Mucosa of rectum (tissue), 2 donors: ENCODE data around the gene RPLP2.
A peak's percentile ranks its signal among the peaks of the same experiment; 100 is the strongest.

Experiments
- H3K27ac ChIP-seq, 2 donors: one replicate each; pipeline ENCODE4 v1.7.0; 2013; ENCODE audit warnings: inconsistent platforms in 2 of 2, low read depth in 2 of 2, low read length in 2 of 2
- H3K27me3 ChIP-seq, 2 donors: one replicate each; pipeline ENCODE4 v1.7.0; 2013; ENCODE audit warnings: low read length in 2 of 2; ENCODE audit not compliant: control insufficient read depth in 2 of 2, insufficient read depth in 2 of 2
- H3K36me3 ChIP-seq, 2 donors: one replicate each; pipeline ENCODE4 v1.7.0; 2013; ENCODE audit warnings: low read length in 2 of 2; ENCODE audit not compliant: control insufficient read depth in 2 of 2, insufficient read depth in 2 of 2
- H3K4me1 ChIP-seq, 2 donors: one replicate each; pipeline ENCODE4 v1.7.0; 2013; ENCODE audit warnings: low read length in 2 of 2, mild to moderate bottlenecking in 1 of 2; ENCODE audit not compliant: control insufficient read depth in 2 of 2, insufficient read depth in 2 of 2
- H3K4me3 ChIP-seq, 2 donors: one replicate each; pipeline ENCODE4 v1.7.0; 2013; ENCODE audit warnings: low read length in 2 of 2
- H3K9ac ChIP-seq, 2 donors: one replicate each; pipeline ENCODE4 v1.7.0; 2013; ENCODE audit warnings: low read length in 2 of 2, low read depth in 1 of 2, mild to moderate bottlenecking in 1 of 2
- H3K9me3 ChIP-seq, 2 donors: one replicate each; pipeline ENCODE4 v1.7.0; 2013; ENCODE audit warnings: low read length in 2 of 2; ENCODE audit not compliant: control insufficient read depth in 2 of 2
- donor health status: healthy.
- donor health status: Normal muscosa, but diverticular disease.

RPLP2 gene

GRCh38 chr11:838441-839279 lies 28.9 kb downstream of the RPLP2 start:
- no peaks in the 10 kb centered on the region for H3K9me3 ChIP-seq
- H3K27ac ChIP-seq: peak overlapping the region; percentile 32 to 52
- no peaks in the 10 kb centered on the region for H3K27me3 ChIP-seq
- peaks cover 40 to 59% of the 10 kb centered on the region in 2 donors for H3K4me1 ChIP-seq
- H3K9ac ChIP-seq: peak overlapping the region in 1 of 2 donors; percentile 3
- peak overlapping the region in 1 of 2 donors; percentile 9 for H3K4me3 ChIP-seq
- H3K36me3 ChIP-seq: peaks cover 33 to 41% of the 10 kb centered on the region in 2 donors

GRCh38 chr11:839280-839623 lies 29.5 kb downstream of the RPLP2 start:
- H3K36me3 ChIP-seq: peaks cover 33 to 41% of the 10 kb centered on the region in 2 donors
- peak overlapping the region in 1 of 2 donors; percentile 3 for H3K9ac ChIP-seq
- H3K27me3 ChIP-seq: no peaks in the 10 kb centered on the region
- no peak overlapping the region for H3K4me3 ChIP-seq
- H3K27ac ChIP-seq: peak overlapping the region; percentile 9 to 32
- no peaks in the 10 kb centered on the region for H3K9me3 ChIP-seq
- H3K4me1 ChIP-seq: peaks cover 41 to 57% of the 10 kb centered on the region in 2 donors

- Histone ChIP-seq H3K27ac (no peak overlapping the region), H3K4me1 (peaks cover 38 to 53% of the 10 kb centered on the region in 2 donors), H3K27me3 (no peaks in the 10 kb centered on the region), H3K36me3 (peaks cover 33 to 41% of the 10 kb centered on the region in 2 donors), H3K4me3 (no peak overlapping the region), H3K9ac (no peak overlapping the region), H3K9me3 (no peaks in the 10 kb centered on the region)
Observed at GRCh38 chr11:839875-840617, 30.3 kb downstream of the RPLP2 start.

- peak overlapping the region; percentile 85 to 87 for H3K27ac ChIP-seq
- no peaks in the 10 kb centered on the region for H3K27me3 ChIP-seq
- no peaks in the 10 kb centered on the region for H3K9me3 ChIP-seq
- H3K9ac ChIP-seq: peak overlapping the region; percentile 81 to 84
- peaks cover 23 to 35% of the 10 kb centered on the region in 2 donors for H3K36me3 ChIP-seq
- peak overlapping the region; percentile 90 to 96 for H3K4me3 ChIP-seq
- peaks cover 37 to 48% of the 10 kb centered on the region in 2 donors for H3K4me1 ChIP-seq
Observed at GRCh38 chr11:841981-842369, 32.2 kb downstream of the RPLP2 start.

GRCh38 chr11:842370-843002 lies 32.7 kb downstream of the RPLP2 start, which contains the start of the genes POLR2L and TSPAN4:
Gene POLR2L (minus strand): TSS chr11:842529. CDS start chr11:842508, 21 bp downstream.
Gene TSPAN4 (plus strand): TSS chr11:842852. CDS start chr11:850305, 7,453 bp downstream.
- peaks cover 37 to 43% of the 10 kb centered on the region in 2 donors for H3K4me1 ChIP-seq
- peaks cover 18 to 30% of the 10 kb centered on the region in 2 donors for H3K36me3 ChIP-seq
- peak within 1 kb of the TSS; percentile 90 to 96 for H3K4me3 ChIP-seq
- peak within 1 kb of the TSS; percentile 81 to 84 for H3K9ac ChIP-seq
- no peaks in the 10 kb centered on the region for H3K9me3 ChIP-seq
- no peaks in the 10 kb centered on the region for H3K27me3 ChIP-seq
- peak within 1 kb of the TSS; percentile 85 to 87 for H3K27ac ChIP-seq

GRCh38 chr11:843086-843734 lies 33.4 kb downstream of the RPLP2 start:
- H3K9ac ChIP-seq: peak overlapping the region; percentile 32 to 63
- no peaks in the 10 kb centered on the region for H3K9me3 ChIP-seq
- peak overlapping the region; percentile 72 to 87 for H3K27ac ChIP-seq
- peaks cover 0 to under 1% of the 10 kb centered on the region in 2 donors for H3K27me3 ChIP-seq
- peaks cover 37% of the 10 kb centered on the region in 2 donors for H3K4me1 ChIP-seq
- peak overlapping the region; percentile 62 to 96 for H3K4me3 ChIP-seq
- peaks cover 15 to 24% of the 10 kb centered on the region in 2 donors for H3K36me3 ChIP-seq

- Histone ChIP-seq H3K4me1 (peaks cover 34 to 36% of the 10 kb centered on the region in 2 donors), H3K27ac (peak overlapping the region; percentile 72 to 87), H3K36me3 (peaks cover 10 to 17% of the 10 kb centered on the region in 2 donors), H3K9me3 (no peaks in the 10 kb centered on the region), H3K27me3 (peaks cover 5% of the 10 kb centered on the region in 2 donors), H3K9ac (peak overlapping the region in 1 of 2 donors; percentile 29), H3K4me3 (peak overlapping the region; percentile 62 to 96)
Observed at GRCh38 chr11:843818-844692, 34.3 kb downstream of the RPLP2 start.

- Histone ChIP-seq H3K36me3 (peaks cover 4 to 8% of the 10 kb centered on the region in 2 donors), H3K9me3 (no peaks in the 10 kb centered on the region), H3K4me1 (peaks cover 32 to 37% of the 10 kb centered on the region in 2 donors), H3K27ac (peak overlapping the region; percentile 72 to 87), H3K27me3 (peaks cover 5% of the 10 kb centered on the region in 2 donors), H3K4me3 (peak overlapping the region; percentile 56 to 96), H3K9ac (peak overlapping the region in 1 of 2 donors; percentile 37)
Observed at GRCh38 chr11:844693-845644, 35.2 kb downstream of the RPLP2 start.
